Measurements from ENCODE around the gene RMND1. TPM values are rescaled to one million over a fixed set of nuclear protein-coding genes. Genes with fewer than 3 reads are reported as not detected.

Gene RMND1
- total RNA-seq, 1 experiment from 2014 or later: 19.3 TPM

- no peaks in the 10 kb centered on the region; the same call in 1 of the 2 replicates for H4K20me1 ChIP-seq (ENCODE audit: insufficient read depth)
- no peak overlapping the region for H3K4me2 ChIP-seq
- POLR2A ChIA-PET (ENCODE audit: unreplicated experiment): no interaction called here
- H3K4me1 ChIP-seq (replicated peaks; ENCODE audit: insufficient read depth): no peaks in the 10 kb centered on the region
- no peak for TF ChIP-seq EZH2 (IDR thresholded peaks at IDR 0.05; ENCODE audit: low read depth)
- TF ChIP-seq, protein P1, sequence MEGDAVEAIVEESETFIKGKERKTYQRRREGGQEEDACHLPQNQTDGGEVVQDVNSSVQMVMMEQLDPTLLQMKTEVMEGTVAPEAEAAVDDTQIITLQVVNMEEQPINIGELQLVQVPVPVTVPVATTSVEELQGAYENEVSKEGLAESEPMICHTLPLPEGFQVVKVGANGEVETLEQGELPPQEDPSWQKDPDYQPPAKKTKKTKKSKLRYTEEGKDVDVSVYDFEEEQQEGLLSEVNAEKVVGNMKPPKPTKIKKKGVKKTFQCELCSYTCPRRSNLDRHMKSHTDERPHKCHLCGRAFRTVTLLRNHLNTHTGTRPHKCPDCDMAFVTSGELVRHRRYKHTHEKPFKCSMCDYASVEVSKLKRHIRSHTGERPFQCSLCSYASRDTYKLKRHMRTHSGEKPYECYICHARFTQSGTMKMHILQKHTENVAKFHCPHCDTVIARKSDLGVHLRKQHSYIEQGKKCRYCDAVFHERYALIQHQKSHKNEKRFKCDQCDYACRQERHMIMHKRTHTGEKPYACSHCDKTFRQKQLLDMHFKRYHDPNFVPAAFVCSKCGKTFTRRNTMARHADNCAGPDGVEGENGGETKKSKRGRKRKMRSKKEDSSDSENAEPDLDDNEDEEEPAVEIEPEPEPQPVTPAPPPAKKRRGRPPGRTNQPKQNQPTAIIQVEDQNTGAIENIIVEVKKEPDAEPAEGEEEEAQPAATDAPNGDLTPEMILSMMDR (conservative IDR thresholded peaks at IDR 0.05): no peak
- CTCF ChIA-PET: no interaction called here
- BruUV-seq (replicated peaks): no TSS peak
- H3K4me3 ChIP-seq: no peak overlapping the region
- intact Hi-C loops (cut with micrococcal nuclease; ENCODE audit: unreplicated experiment): no loop called here
- no peak for DNase-seq
- no peaks in the 10 kb centered on the region for H3K27me3 ChIP-seq (ENCODE audit: insufficient read depth, low read depth)
- peaks cover 4% of the 10 kb centered on the region for H3K36me3 ChIP-seq (ENCODE audit: low read depth)
- no peaks in the 10 kb centered on the region for H3K9me2 ChIP-seq (ENCODE audit: insufficient read depth)
- no peaks in the 10 kb centered on the region for H3K9me3 ChIP-seq (ENCODE audit: insufficient read depth, low read depth)
- H3K79me2 ChIP-seq (ENCODE audit: low read depth): no peaks in the 10 kb centered on the region
- H3K27ac ChIP-seq: no peak overlapping the region
- H3F3A ChIP-seq (ENCODE audit: insufficient read depth, low read depth): no peaks in the 10 kb centered on the region
- H2AFZ ChIP-seq: no peak overlapping the region
Measured at GRCh38 chr6:151422981-151423380, 28.9 kb downstream of the RMND1 start.

DNA sequence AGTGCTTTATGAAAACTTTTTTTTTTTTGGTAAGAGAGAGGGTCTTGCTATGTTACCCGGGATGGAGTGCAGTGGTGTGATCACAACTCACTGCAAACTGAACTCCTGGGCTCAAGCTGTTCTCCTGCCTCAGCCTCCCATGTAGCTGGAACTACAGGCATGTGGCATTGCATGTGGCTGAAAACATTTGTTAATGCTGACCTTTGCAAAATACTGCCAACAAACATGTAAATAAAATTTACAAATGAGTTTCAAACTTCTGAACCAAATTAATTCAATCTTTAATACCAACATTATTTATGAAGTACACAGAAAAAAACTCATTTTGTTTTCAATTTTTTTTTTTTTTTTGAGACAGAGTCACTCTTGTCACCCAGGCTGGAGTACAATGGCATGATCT, 34.4 kb downstream of the RMND1 start:
- Histone ChIP-seq H3K36me3 (ENCODE audit: low read depth) (peaks cover 22% of the 10 kb centered on the region), H3K27ac (no peak overlapping the region), H4K20me1 (ENCODE audit: insufficient read depth) (no peaks in the 10 kb centered on the region), H3K9me2 (ENCODE audit: insufficient read depth) (no peaks in the 10 kb centered on the region; the same call in 1 of the 2 replicates), H3K4me3 (no peak overlapping the region), H3K27me3 (ENCODE audit: insufficient read depth, low read depth) (no peaks in the 10 kb centered on the region), H3F3A (ENCODE audit: insufficient read depth, low read depth) (no peaks in the 10 kb centered on the region), H3K4me2 (no peak overlapping the region), H3K79me2 (ENCODE audit: low read depth) (no peaks in the 10 kb centered on the region), H2AFZ (no peak overlapping the region), H3K4me1 (replicated peaks; ENCODE audit: insufficient read depth) (no peaks in the 10 kb centered on the region), H3K9me3 (ENCODE audit: insufficient read depth, low read depth) (no peaks in the 10 kb centered on the region)
- no peak for TF ChIP-seq EZH2 (IDR thresholded peaks at IDR 0.05; ENCODE audit: low read depth)
- TF ChIP-seq, protein P1 (conservative IDR thresholded peaks at IDR 0.05): no peak
- CTCF ChIA-PET: no interaction called here
- no TSS peak for BruUV-seq (replicated peaks)
- intact Hi-C loops (cut with micrococcal nuclease; ENCODE audit: unreplicated experiment): no loop called here
- DNase-seq: no peak
- POLR2A ChIA-PET (ENCODE audit: unreplicated experiment): no interaction called here

DNA sequence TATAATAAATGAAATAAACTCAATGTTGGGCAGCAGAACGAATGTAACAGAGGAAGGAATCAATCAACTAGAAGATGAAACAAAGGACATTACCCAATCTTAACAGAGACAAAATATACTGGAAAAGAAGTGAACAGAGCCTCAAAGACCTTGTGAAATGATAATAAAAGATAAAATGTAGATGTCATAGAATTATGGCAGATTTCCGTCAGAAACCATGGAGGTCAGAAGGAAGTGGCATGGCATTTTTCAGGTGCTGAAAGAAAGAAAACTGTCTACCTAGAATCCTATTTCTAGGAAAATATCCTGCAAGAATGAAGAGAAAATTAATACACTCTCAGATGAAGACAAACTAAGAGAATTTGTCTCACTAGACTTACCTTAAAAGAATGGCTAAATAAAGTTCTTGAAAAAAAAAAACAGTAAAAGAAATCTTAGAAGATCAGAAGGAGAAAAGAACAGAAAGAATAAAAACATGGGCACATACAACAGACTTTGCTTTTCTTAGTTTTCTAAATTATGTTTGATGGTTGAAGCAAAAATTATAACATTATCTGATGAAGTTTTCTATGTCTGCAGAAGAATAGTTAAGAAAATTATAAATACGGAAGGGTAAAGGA, 37.2 kb downstream of the RMND1 start:
- H3K4me3 ChIP-seq: no peak overlapping the region
- no peak overlapping the region for H3K27ac ChIP-seq
- H3K9me2 ChIP-seq (ENCODE audit: insufficient read depth): no peaks in the 10 kb centered on the region; the same call in 1 of the 2 replicates
- no peaks in the 10 kb centered on the region for H4K20me1 ChIP-seq (ENCODE audit: insufficient read depth)
- H3K79me2 ChIP-seq (ENCODE audit: low read depth): no peaks in the 10 kb centered on the region
- no peaks in the 10 kb centered on the region for H3K4me1 ChIP-seq (replicated peaks; ENCODE audit: insufficient read depth)
- peaks cover 31% of the 10 kb centered on the region; the same call in 1 of the 2 replicates for H3K36me3 ChIP-seq (ENCODE audit: low read depth)
- no peaks in the 10 kb centered on the region for H3K27me3 ChIP-seq (ENCODE audit: insufficient read depth, low read depth)
- no peak for DNase-seq
- BruUV-seq (replicated peaks): no TSS peak
- H3F3A ChIP-seq (ENCODE audit: insufficient read depth, low read depth): no peaks in the 10 kb centered on the region
- ChIA-PET POLR2A (ENCODE audit: unreplicated experiment) (no interaction called here), CTCF (no interaction called here)
- no peaks in the 10 kb centered on the region for H3K9me3 ChIP-seq (ENCODE audit: insufficient read depth, low read depth)
- no peak overlapping the region for H2AFZ ChIP-seq
- TF ChIP-seq EZH2 (IDR thresholded peaks at IDR 0.05; ENCODE audit: low read depth): no peak
- TF ChIP-seq, protein P1 (conservative IDR thresholded peaks at IDR 0.05): no peak
- intact Hi-C loops (cut with micrococcal nuclease; ENCODE audit: unreplicated experiment): no loop called here
- H3K4me2 ChIP-seq: no peak overlapping the region

All from PC-9 (cell line).